Measurements from ENCODE around the gene MCRS1.
"Not testable (repeated sequence)": the region's sequence is repeated elsewhere in the genome, so short reads cannot be mapped to it uniquely, and the experiment has no call there.

Gene MCRS1

GRCh38 chr12:49567611-49568441 lies at the start of gene MCRS1:
Gene MCRS1 (minus strand): TSS chr12:49568142. CDS start chr12:49566731, 1,411 bp downstream.
- DNase-seq (ENCODE audit: low read depth) = peak; percentile 84

GRCh38 chr12:49616533-49617219 lies 48.7 kb upstream of the MCRS1 start:
- DNase-seq (ENCODE audit: low read depth) = no peak

DNA sequence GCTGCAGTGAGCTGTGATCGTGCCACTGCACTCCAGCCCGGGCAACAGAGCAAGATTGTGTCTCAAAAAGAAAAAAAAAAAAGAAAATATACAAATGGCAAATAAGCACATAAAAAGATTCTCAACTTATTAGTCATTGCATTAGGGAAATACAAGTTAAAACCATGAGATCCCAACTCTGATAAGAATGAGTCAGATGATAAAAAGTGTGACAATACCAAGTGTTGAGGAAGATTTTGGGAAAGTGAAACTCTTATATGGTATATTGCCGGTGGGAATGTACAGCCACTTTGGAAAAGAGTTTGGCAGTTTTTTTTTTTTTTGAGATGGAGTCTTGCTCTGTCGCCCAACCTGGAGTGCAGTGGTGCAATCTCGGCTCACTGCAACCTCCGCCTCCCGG lies 47.8 kb upstream of the MCRS1 start:
- DNase-seq (ENCODE audit: low read depth) = no peak

DNA sequence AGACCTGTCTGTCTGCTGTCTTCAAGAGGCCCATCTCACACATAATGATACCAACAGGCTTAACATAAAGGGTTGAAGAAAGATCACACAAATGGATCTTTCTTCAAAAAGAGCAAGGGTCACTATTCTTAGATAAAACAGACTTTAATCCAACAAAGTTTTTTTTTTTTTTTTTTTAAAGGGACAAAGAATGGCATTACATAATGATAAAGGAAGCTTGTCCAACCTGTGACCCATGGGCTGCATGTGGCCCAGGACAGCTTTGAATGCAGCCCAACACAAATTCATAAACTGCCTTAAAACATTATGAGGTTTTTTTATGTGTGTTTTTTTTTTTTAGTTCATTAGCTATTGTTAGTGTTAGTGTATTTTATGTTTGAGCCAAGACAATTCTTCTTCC lies 44.3 kb upstream of the MCRS1 start:
- no peak for DNase-seq (ENCODE audit: low read depth)

- not testable (repeated sequence) for DNase-seq (ENCODE audit: low read depth)
Observed at GRCh38 chr12:49610785-49611184, 42.8 kb upstream of the MCRS1 start.

DNA sequence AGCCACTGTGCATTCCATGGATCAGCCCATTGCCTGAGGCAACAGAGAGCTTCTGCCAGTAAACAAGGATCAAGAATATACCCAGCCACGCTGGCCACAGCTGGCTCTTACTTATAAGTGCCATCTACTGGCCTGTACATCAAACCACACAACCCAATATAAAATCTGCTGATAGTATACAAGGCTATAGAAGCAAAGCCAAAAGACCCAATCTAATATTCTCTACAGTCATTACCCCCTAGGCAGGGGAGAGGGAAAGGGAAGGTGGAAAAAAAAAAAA lies 41.9 kb upstream of the MCRS1 start:
- no peak for DNase-seq (ENCODE audit: low read depth)

DNA sequence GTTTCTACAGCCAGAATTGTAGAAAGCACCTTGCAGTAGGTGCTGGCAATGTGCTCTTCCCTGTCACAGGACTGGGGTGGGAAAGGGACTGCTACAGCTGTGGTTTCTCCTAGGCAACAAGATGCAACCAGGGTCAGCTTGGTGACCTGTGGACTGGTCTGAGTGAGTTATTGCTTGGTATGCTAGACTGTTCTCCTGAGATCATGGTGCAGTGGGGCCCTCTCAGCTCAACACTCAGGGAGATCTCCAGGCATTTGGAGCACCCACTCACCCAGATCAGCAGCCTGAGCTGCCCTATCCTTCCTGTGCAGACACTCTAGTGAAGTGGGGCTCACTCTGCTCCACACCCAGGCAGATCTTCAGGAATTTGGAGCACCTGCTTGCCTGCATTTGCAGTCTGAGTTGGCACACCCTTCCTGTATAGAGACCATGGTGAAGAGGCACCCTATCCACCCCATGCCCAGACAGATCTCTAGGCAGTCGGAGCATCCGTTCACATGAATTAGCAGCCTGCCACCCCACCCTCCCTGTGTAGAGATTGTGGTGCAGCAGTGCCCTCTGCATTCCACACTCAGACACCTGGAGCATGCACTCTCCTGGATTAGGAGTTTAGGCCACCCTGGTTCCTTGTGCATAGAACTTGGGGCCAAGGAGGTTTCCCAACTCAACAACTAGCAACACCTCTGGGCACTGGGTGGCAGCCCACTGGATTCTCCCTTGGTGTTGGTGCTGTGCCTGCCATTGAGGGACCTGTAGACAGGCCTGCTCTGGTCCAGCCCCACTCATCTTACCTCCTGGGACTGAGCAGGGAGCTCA lies 41.3 kb upstream of the MCRS1 start:
- DNase-seq (ENCODE audit: low read depth) = no peak

DNA sequence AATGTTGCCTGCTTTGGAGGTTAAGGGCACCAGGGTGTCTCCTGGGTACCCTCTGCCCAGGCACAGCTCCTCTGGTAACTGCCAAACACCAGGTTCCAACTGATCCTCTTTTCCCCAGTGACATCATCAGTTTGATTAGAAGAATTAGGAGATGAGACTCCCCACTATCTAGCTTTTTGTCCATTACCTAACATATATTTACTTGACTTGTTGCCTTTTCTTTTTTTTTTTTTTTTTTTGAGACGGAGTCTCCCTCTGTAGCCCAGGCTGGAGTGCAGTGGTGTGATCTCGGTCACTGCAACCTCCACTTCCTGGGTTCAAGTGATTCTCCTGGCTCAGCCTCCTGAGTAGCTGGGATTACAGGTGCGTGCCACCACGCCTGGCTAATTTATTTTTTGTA lies 37.6 kb upstream of the MCRS1 start, which contains the start of gene FAM186B:
TSS of gene FAM186B (minus strand) at position 101 of the 400 bp plus-strand sequence. CDS start 162 bp downstream, outside the sequence.
- not testable (repeated sequence) for DNase-seq (ENCODE audit: low read depth)

DNA sequence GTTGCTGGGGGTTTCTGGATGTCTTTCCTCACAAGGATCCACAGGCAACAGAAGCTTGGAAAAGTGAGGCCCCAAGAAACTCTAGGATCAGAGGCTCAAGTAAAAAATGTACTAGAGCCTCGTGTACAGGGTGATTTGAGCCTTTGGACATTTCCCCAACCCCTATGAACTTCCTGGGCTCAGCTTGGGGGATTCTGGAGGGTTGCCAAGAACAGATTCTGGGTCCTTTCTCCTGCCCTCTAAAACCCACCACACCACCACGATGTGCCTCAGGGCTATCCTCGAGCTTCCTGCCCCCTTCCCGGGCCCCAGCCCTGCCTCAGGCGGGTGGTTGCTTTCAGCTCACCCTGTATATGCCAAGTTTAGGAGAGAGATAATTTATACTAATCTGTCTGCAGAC lies 36.9 kb upstream of the MCRS1 start:
- no peak for DNase-seq (ENCODE audit: low read depth)

- no peak for DNase-seq (ENCODE audit: low read depth)
Observed at GRCh38 chr12:49603721-49604120, 35.8 kb upstream of the MCRS1 start.

DNA sequence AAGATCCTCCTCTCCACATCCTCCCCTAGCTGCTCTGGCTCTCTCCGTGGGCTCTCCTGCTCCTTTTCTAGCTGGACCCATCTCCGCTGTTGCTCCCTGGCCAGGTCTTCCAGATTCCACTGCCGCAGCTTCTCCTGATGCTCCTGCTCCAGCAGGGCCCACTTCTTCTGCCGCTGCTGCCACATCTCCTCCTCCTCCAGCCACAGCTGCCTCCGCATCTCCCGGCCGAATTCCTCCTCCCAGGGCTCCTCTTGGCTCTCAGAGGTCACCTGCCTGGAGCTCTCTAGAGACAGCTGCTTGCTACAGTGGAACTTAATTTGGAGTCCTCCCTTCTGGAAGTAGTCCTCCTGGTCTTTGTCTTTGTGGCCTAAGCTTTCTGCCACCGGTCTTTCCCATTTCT lies 32.0 kb upstream of the MCRS1 start:
- no peak for DNase-seq (ENCODE audit: low read depth)

- DNase-seq (ENCODE audit: low read depth) = no peak
Observed at GRCh38 chr12:49598527-49598926, 30.6 kb upstream of the MCRS1 start.

- DNase-seq (ENCODE audit: low read depth) = no peak
Observed at GRCh38 chr12:49588721-49589516, 21.0 kb upstream of the MCRS1 start.

GRCh38 chr12:49588281-49588680 lies 20.3 kb upstream of the MCRS1 start:
- DNase-seq (ENCODE audit: low read depth) = no peak

GRCh38 chr12:49587174-49587908 lies 19.4 kb upstream of the MCRS1 start:
- no peak for DNase-seq (ENCODE audit: low read depth)

- no peak for DNase-seq (ENCODE audit: low read depth)
Observed at GRCh38 chr12:49585477-49586459, 17.8 kb upstream of the MCRS1 start.

DNA sequence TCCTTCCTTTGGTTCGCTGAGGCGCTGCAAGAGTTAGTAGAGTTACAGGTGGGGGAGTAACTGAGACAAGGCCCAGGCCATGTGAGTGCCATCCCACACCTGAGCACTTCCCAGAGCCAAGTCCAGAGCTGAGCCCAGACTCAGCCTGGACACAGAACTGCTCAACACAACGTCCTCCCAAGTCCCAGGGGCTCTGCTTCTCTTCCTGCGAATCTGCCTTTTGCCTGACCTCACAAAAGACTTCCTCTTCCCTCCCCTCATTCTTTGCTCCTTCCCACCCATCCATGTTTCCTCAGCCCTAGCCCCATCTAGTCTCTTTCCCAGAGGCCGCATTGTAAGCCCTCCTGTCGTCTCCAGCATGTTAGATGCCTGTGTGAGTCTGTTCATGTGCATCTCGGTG lies 16.6 kb upstream of the MCRS1 start:
- DNase-seq (ENCODE audit: low read depth) = no peak

- no peak for DNase-seq (ENCODE audit: low read depth)
Observed at GRCh38 chr12:49583366-49584094, 15.6 kb upstream of the MCRS1 start.

DNA sequence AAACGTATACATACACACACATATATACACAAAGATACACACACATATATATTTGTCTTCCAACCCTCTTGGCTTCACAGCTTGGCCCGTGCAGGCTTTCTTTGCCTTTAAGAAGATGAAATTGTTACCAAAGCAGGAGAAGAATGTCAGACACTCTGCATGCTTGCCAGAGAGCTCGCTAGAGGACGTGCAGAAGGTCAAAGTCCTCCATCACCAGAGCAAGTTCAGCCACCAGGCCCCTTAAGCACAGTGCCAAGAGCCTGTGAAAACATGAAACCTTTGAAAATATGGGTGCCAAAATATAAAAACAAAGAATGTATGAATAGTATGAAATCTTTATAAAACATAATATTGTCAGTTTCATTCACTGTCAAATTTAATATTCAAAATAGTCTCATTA lies 14.9 kb upstream of the MCRS1 start:
- DNase-seq (ENCODE audit: low read depth) = no peak
